HL-60 (cell line): ENCODE data around the gene CCDC197.

Source experiments
- DNase-seq, 2 experiments: peaks; one replicate each; pipeline ENCODE4 v3.0.0-alpha.2; 2010 to 2020; ENCODE audit warnings: low read depth in 1 of 2, low spot score in 1 of 2
- H3K27ac ChIP-seq: fragments of 250-450 bp; sonication (Bioruptor Pico); replicated peaks from 2 replicates; pipeline ENCODE4 v1.5.1; 2020; ENCODE audit warnings: mild to moderate bottlenecking, moderate library complexity
- H3K27me3 ChIP-seq: fragments of 250-450 bp; sonication (Bioruptor Pico); 2 replicates; pipeline ENCODE4 v1.5.1; 2021; ENCODE audit warnings: mild to moderate bottlenecking, moderate library complexity; ENCODE audit not compliant: insufficient read depth, poor library complexity, severe bottlenecking
- H3K4me3 ChIP-seq: replicated peaks from 2 replicates; pipeline ENCODE4 v1.5.1; 2011; ENCODE audit warnings: mild to moderate bottlenecking, control low read depth, low read length; ENCODE audit not compliant: insufficient read depth
- GABPA ChIP-seq: IDR thresholded peaks from 2 replicates; pipeline ENCODE4 v1.6.1; 2012; ENCODE audit warnings: low read depth
- POLR2AphosphoS5 ChIP-seq: IDR thresholded peaks from 2 replicates; pipeline ENCODE4 v1.6.1; 2012; ENCODE audit warnings: low read depth
- SPI1 ChIP-seq: IDR thresholded peaks from 2 replicates; pipeline ENCODE4 v1.6.1; 2012; ENCODE audit warnings: low read depth, mild to moderate bottlenecking, borderline replicate concordance
- TF ChIP-seq, protein P1 (sequence below): IDR thresholded peaks from one replicate; pipeline ENCODE4 v1.5.1; 2011; ENCODE audit warnings: low read length, control low read depth, inconsistent platforms; ENCODE audit not compliant: insufficient read depth
- TF ChIP-seq, protein P2 (sequence below): IDR thresholded peaks from 2 replicates; pipeline ENCODE4 v1.6.1; 2012; ENCODE audit warnings: low read depth; ENCODE audit not compliant: insufficient replicate concordance

Gene CCDC197

DNA sequence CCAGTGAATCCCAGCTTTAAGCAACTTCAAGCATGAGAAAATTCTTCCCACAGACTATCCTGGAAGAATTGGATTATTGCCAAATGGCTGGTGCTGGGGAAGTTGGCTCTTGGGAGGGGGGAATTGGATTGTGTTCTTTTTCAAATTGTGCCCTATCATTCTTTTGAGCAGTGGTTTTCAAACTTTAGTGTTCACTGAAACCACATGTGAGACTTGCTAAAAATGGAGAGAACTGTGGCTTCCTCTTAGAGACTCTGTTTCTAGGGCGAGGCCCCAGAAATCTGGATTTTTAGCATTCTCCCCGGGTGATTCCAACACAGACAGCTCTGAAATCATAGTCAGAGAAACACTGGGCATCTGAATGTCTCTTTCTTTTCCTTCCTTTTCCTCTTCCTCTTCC is 14.7 kb downstream of the CCDC197 start:
- TF ChIP-seq SPI1 (no peak), GABPA (no peak), POLR2AphosphoS5 (no peak)
- TF ChIP-seq, protein P1, sequence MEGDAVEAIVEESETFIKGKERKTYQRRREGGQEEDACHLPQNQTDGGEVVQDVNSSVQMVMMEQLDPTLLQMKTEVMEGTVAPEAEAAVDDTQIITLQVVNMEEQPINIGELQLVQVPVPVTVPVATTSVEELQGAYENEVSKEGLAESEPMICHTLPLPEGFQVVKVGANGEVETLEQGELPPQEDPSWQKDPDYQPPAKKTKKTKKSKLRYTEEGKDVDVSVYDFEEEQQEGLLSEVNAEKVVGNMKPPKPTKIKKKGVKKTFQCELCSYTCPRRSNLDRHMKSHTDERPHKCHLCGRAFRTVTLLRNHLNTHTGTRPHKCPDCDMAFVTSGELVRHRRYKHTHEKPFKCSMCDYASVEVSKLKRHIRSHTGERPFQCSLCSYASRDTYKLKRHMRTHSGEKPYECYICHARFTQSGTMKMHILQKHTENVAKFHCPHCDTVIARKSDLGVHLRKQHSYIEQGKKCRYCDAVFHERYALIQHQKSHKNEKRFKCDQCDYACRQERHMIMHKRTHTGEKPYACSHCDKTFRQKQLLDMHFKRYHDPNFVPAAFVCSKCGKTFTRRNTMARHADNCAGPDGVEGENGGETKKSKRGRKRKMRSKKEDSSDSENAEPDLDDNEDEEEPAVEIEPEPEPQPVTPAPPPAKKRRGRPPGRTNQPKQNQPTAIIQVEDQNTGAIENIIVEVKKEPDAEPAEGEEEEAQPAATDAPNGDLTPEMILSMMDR: no peak
- TF ChIP-seq, protein P2, sequence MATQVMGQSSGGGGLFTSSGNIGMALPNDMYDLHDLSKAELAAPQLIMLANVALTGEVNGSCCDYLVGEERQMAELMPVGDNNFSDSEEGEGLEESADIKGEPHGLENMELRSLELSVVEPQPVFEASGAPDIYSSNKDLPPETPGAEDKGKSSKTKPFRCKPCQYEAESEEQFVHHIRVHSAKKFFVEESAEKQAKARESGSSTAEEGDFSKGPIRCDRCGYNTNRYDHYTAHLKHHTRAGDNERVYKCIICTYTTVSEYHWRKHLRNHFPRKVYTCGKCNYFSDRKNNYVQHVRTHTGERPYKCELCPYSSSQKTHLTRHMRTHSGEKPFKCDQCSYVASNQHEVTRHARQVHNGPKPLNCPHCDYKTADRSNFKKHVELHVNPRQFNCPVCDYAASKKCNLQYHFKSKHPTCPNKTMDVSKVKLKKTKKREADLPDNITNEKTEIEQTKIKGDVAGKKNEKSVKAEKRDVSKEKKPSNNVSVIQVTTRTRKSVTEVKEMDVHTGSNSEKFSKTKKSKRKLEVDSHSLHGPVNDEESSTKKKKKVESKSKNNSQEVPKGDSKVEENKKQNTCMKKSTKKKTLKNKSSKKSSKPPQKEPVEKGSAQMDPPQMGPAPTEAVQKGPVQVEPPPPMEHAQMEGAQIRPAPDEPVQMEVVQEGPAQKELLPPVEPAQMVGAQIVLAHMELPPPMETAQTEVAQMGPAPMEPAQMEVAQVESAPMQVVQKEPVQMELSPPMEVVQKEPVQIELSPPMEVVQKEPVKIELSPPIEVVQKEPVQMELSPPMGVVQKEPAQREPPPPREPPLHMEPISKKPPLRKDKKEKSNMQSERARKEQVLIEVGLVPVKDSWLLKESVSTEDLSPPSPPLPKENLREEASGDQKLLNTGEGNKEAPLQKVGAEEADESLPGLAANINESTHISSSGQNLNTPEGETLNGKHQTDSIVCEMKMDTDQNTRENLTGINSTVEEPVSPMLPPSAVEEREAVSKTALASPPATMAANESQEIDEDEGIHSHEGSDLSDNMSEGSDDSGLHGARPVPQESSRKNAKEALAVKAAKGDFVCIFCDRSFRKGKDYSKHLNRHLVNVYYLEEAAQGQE: no peak
- no peaks in the 10 kb centered on the region for H3K27me3 ChIP-seq
- no peak overlapping the region for H3K27ac ChIP-seq
- H3K4me3 ChIP-seq: no peak overlapping the region
- no peak for DNase-seq

DNA sequence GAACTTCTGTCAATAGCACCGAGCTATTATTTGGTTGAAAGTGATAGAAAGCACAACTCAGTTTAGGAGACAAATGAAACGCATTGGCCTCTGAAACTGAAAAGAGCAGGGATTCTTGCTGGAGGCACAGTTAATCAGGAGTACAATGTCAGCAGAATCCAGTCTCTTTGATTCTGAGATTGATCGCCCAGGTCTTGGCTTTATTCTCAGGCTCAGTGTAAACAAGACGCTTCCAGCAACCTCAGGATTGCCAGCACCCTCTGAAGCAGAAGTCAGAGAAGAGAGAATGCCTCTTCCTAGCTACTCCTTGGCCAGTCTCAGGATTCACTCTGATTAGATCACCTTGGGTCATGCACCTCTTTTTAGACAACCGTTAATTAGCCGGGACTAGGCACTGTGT is 17.3 kb downstream of the CCDC197 start:
- DNase-seq: no peak
- no peak overlapping the region for H3K27ac ChIP-seq
- TF ChIP-seq SPI1: no peak
- TF ChIP-seq, protein P2: no peak
- TF ChIP-seq, protein P1: no peak
- TF ChIP-seq POLR2AphosphoS5: no peak
- no peak overlapping the region for H3K4me3 ChIP-seq
- no peaks in the 10 kb centered on the region for H3K27me3 ChIP-seq

DNA sequence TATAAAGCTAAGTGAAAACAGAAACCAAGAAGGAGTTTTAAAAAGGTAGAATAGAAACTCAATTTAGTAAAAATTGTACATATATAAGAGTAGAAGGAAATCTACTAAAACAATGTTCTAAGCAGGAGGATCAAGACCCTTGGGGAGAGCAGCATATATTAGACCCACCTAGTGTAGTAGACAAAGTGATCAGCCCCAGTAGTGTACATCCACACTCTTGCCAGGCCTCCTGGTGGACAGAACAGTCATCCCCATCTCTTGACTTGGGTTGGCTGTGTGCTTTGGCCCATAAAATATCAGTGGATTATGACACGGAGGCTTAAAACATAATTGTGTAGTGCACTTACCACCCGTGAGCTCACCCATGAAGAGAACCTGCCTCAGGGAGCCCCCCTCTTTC is 18.1 kb downstream of the CCDC197 start:
- H3K27ac ChIP-seq: no peak overlapping the region
- TF ChIP-seq, protein P1: no peak
- TF ChIP-seq POLR2AphosphoS5: no peak
- DNase-seq: no peak
- no peaks in the 10 kb centered on the region for H3K27me3 ChIP-seq
- H3K4me3 ChIP-seq: no peak overlapping the region

DNA sequence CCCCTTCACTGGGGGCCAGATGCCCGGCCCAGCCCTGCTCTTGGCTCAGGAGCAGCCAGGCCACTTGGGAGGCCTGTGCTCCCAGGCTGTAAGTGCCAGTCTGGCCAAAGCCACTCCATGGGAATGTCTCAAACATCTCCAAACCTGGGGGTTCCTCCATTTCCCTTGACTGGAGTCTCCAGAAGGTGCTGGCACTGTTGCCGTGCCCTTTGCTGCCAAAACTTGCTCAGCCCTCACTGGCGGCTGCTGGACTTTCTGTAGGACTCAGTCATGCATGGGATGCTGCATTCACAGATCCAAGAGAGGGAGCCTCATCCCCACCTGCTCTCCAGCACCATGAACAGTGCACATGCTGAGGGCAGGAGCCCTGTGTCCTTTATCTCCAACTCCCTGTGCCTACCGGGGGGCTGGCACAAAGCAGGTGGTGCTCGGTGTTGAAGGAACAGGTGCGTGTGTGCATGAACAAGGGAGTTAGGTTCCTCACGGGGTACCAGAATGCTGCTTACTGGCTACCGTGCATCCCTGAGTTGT is 19.4 kb downstream of the CCDC197 start:
- no peak for TF ChIP-seq POLR2AphosphoS5
- TF ChIP-seq, protein P2: no peak
- TF ChIP-seq, protein P1: no peak
- Histone ChIP-seq H3K27me3 (no peaks in the 10 kb centered on the region), H3K4me3 (no peak overlapping the region), H3K27ac (no peak overlapping the region)
- DNase-seq: no peak
